ENCODE data around the gene CREG1.
A peak's percentile ranks its signal among the peaks of the same experiment; 100 is the strongest.
"Not testable (repeated sequence)": the region's sequence is repeated elsewhere in the genome, so short reads cannot be mapped to it uniquely, and the experiment has no call there.

Gene CREG1

DNA sequence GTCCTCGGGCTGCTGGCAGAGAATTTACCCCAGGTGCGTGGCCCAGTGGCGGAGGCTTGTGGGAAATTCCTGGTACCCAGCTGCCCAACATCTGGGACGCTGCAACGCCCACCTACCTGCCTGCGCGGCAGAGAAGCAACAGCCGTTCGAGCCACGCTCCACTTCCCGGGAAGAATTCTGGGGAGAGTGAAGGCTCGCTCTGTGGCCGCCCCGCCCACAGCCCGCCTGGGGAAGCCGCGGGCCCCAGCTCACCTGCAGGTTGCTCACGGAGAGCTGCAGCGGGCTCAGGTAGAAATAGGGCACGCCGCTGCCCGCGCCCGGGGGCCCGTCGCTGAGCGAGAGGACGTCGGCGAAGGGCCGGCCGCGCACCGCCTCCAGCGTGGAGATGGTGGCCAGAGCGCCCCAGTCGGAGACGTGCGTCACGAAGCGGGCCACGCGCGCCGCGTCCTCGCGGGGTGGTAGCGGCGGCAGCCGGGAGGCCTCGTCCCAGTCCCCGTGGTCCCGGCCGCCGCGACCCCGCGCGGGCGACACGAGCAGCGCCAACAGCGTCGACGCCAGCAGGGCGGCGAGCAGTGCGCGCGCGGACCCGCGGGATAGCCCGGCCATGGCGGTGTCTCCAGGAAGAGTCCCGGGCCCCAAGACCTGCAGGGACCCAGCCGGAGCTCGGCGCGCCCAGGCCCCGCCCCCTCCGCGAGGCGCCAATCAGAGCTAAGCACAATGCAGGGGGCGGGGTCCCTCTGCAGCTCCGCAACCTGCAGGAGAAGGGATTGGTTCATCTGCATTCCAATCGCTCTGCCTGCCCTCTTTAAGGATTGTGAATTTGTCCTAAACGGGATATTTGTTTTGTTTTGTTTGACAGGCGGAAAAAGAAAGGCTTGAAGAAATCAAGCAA lies at the start of gene CREG1:
CREG1 (minus strand) TSS at position 627 of the 892 bp plus-strand sequence.
- DNase-seq (ENCODE audit: low spot score), result peak; percentile 94

- DNase-seq (ENCODE audit: low spot score), result no peak
Measured at GRCh38 chr1:167602840-167603239, 49.3 kb upstream of the CREG1 start.

DNA sequence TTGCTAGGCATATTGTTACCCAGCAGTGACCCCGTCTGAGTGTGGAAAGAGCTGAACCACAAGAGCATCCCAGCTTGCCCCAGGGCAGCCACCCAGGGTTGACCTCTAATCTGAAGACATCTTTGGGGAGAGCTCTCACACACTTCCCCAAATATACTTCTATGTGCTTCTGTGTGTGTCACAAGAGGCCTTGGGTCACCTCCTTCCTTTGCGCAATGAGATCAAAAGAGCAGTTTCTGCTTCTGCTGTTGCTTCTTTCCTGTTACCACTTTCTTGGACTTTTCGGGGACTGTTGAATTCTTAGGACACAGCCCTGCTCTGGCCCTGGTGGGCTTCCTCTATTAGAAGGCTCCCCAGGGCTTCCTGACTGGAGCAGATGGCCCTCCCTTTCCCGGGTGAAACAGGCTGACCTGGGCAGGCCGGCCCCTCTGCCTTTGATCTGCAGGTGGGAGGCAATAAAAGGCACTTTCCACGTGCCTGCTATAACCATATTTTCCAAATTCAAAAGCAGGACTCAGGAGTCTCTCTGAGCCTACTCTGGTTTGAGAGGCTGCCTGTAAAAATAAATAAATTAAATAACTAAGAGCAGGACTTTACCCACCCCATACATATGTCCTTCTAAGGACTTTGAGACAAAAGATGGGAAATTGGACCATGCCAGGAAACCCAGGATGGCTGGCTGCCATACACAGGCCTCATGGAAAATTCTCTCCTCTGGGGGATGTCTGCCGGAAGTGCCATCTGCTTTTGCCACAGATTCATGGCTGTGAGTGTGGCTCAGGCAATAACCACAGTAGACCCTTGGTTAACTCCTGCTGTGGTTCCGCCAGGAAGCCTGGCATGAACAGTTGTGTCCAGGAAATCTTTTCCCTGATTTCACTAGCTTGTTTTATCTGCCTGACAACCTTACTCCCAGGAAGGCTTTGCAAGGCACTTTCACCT lies 48.2 kb upstream of the CREG1 start:
- DNase-seq (ENCODE audit: low spot score), result peak; percentile 41

- DNase-seq (ENCODE audit: low spot score), result no peak
Measured at GRCh38 chr1:167599957-167600581, 46.5 kb upstream of the CREG1 start.

- no peak for DNase-seq (ENCODE audit: low spot score)
Measured at GRCh38 chr1:167594822-167595221, 41.3 kb upstream of the CREG1 start.

- no peak for DNase-seq (ENCODE audit: low spot score)
Measured at GRCh38 chr1:167593860-167594259, 40.3 kb upstream of the CREG1 start.

- no peak for DNase-seq (ENCODE audit: low spot score)
Measured at GRCh38 chr1:167592475-167592874, 38.9 kb upstream of the CREG1 start.

DNA sequence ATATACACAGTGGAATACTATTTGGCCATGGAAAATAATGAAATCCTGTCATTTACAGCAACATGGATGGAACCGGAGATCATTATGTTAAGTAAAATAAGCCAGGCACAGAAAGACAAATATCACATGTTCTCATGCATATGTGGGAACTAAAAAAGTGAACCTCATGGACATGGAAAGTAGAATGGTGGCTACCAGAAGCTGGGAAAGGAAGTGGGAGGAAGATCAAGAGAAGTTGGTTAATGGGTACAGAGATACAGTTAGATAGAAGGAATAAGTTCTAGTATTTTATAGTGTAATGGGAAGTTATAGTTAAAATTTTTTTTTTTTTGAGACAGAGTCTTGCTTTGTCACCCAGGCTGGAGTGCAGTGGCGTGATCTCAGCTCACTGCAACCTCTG lies 34.8 kb upstream of the CREG1 start:
- DNase-seq (ENCODE audit: low spot score), result no peak

- no peak for DNase-seq (ENCODE audit: low spot score)
Measured at GRCh38 chr1:167587872-167588271, 34.3 kb upstream of the CREG1 start.

GRCh38 chr1:167587342-167587741 lies 33.8 kb upstream of the CREG1 start:
- no peak for DNase-seq (ENCODE audit: low spot score)

DNA sequence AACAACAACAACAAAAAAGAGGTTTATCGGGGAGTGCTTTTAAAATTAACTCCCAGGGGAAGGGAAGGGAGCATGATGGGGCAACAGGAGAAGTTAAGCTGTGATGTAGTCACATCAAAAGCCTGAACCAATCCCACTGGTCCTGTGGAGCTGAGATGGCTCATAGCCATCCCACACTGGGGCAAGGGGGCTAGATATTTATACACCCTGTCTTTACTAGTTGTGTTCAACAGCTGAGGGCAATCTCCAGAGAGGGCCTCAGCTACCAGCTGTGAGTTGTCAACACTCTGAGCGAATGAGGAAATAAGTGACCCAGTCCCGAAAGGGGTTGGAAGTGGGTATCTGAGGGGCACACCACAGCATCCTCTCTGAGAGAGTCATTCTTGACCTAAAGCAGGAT lies 31.0 kb upstream of the CREG1 start:
- DNase-seq (ENCODE audit: low spot score), result no peak

GRCh38 chr1:167582722-167583121 lies 29.2 kb upstream of the CREG1 start:
- no peak for DNase-seq (ENCODE audit: low spot score)

GRCh38 chr1:167582064-167582463 lies 28.5 kb upstream of the CREG1 start:
- DNase-seq (ENCODE audit: low spot score), result no peak

- no peak for DNase-seq (ENCODE audit: low spot score)
Measured at GRCh38 chr1:167579986-167580385, 26.4 kb upstream of the CREG1 start.

- DNase-seq (ENCODE audit: low spot score), result no peak
Measured at GRCh38 chr1:167578939-167579521, 25.5 kb upstream of the CREG1 start.

GRCh38 chr1:167575649-167576048 lies 22.1 kb upstream of the CREG1 start:
- no peak for DNase-seq (ENCODE audit: low spot score)

DNA sequence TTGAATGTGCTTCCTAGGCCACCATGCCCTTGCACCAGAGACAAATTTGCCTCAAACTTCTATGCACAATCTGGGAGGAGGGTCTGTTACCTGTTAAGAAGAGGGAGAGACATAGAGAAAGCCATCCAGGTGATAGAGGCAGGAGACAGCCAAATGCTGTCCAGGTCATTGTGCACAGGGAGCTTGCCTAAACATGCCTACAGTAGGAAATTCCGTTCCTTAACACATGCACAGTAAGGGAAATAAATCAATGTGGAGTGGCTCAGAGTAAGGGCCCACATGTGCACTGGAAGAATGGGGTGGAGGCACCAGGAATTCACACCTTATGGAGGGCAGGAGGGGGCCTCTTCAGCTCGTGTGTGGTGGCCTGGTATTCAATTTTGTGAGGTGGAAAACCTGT lies 19.5 kb upstream of the CREG1 start:
- no peak for DNase-seq (ENCODE audit: low spot score)

DNA sequence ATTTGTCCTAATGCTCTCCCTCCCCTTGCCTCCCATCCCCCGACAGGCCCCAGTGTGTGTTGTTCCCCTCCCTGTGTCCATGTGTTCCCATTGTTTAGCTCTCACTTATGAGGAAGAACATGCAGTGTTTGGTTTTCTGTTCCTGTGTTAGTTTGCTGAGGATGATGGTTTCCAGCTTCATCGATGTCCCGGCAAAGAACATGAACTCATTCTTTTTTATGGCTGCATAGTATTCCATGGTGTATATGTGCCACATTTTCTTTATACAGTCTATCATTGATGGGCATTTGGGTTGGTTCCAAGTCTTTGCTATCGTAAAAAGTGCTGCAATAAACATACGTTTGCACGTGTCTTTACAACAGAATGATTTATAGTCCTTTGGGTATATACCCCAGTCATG lies 17.1 kb upstream of the CREG1 start:
- DNase-seq (ENCODE audit: low spot score), result not testable (repeated sequence)

- DNase-seq (ENCODE audit: low spot score), result no peak
Measured at GRCh38 chr1:167567663-167568062, 14.1 kb upstream of the CREG1 start.

GRCh38 chr1:167566766-167567165 lies 13.2 kb upstream of the CREG1 start:
- no peak for DNase-seq (ENCODE audit: low spot score)

DNA sequence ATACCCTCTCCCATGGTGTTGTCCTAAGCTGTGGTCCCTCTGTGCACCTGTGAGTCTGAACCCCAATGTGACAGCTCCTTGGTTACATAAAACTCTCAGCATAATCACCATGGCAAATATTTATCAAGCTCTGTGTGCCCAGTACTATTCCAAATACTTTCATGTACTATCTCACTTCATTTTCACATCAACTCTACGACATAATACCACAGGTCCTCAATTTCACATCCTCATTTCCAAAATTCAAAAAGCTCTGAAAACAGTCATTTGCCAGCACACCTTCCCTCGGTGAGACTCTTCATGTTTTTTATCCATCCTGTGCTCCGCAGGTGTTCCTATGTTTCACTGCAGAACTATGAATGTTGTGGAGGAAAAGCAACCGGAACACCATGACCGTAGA lies 12.4 kb upstream of the CREG1 start:
- no peak for DNase-seq (ENCODE audit: low spot score)
